Ovary (tissue), 3 donors: ENCODE results near the gene TNNC1.

ENCODE experiments used
- CTCF ChIP-seq, 3 donors: fragments of 450-650 bp in 2 of 3; fragments of 200-600 bp in 1 of 3; IDR thresholded peaks; one replicate each; pipeline versions ENCODE4 v1.5.1 to v1.8.0; 2016 to 2022; ENCODE audit warnings: antibody characterized with exemption in 3 of 3, mild to moderate bottlenecking in 1 of 3
- EP300 ChIP-seq: sonication (generic); formaldehyde crosslinking; IDR thresholded peaks from one replicate; pipeline ENCODE4 v1.6.1; 2017; ENCODE audit warnings: antibody characterized with exemption
- POLR2A ChIP-seq: fragments of 450-650 bp; IDR thresholded peaks from one replicate; pipeline ENCODE4 v1.6.1; 2017; ENCODE audit warnings: antibody characterized with exemption, mild to moderate bottlenecking, moderate library complexity
- donor health status: DM: no; HTN: no; CAD: no.

DNA sequence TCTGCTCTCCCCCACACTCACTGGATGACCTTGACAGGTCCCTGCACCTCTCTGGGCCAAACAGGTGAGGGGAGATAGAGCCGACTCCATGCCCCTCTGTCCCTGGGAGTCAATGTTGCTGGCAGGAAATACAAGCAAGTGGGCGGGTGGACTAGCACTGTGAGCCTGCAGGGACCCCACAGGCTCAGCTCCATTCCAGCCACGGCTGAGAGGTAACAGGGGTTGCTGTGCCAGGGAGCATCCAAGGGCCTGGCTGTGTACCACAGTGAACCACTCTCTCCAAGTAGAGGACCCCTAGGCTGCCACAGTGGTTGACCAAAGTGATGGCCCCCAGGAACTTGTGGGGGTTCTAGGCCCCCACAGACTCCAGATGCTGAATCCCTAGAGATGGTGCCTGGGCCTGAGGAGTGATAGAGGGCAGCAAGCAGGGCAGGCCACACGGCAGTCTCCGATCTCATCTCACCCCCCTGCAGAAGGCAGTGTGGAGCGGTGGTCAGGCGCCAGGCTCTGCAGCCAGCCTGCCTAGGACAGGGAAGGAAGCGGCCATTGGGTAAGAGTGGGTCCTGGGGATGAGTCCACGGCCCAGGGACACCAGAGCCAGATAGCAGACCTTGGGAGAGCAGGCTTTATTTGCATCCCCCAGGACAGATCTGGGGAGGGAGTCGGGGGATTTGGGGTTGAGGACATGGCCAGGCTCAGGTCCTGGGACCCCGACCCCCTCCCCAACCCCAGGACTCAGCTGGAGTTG, 3.2 kb downstream of the TNNC1 start:
- TF ChIP-seq CTCF (IDR thresholded peaks at IDR 0.05), result no peak
- no peak for TF ChIP-seq POLR2A
- TF ChIP-seq EP300, result no peak
